Stimulated activated CD4-positive, alpha-beta T cell treated with anti-CD3 and anti-CD28 coated beads, Interleukin-15, amount 100 ng/mL, for 48 hours (primary cell): Measurements from ENCODE around the gene TEC.
"Not testable (repeated sequence)": the region's sequence is repeated elsewhere in the genome, so short reads cannot be mapped to it uniquely, and the experiment has no call there.

Experiments
- DNase-seq, 2 donors: peaks; one replicate each; pipeline ENCODE4 v3.0.0-alpha.2; 2020; ENCODE audit warnings: low read depth in 2 of 2

The TEC gene

DNA sequence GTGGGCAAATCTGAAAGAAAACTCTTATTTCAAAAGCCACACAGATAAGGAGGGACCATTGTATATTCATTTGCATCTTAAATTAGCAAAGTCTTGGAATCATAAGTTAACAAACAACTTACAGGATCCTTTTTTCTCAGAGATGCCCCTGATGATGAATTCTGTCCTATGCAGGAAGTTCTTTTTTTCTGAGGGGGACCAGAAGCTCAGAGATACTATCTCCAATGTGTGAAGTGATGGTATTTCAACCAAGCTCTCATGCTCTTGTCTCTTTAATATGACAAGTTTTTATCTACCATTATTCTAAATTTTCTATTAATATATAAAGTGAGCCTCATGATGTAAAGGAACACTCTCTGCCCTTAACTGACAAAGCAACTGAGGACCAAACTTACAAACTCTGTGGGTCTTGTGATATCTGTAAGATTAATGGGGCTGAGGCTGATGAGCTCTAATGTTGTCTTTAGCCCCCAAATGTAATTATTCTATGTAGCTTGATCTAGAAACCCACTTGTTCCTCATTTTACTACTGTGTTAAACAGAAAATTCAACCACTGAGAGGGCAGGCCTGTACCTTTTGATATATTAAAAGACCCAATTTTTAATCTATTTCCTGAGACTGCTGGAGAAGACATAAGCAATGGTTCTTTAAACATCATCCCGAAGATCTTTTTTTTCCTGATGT lies 27.0 kb downstream of the TEC start:
- no peak for DNase-seq

DNA sequence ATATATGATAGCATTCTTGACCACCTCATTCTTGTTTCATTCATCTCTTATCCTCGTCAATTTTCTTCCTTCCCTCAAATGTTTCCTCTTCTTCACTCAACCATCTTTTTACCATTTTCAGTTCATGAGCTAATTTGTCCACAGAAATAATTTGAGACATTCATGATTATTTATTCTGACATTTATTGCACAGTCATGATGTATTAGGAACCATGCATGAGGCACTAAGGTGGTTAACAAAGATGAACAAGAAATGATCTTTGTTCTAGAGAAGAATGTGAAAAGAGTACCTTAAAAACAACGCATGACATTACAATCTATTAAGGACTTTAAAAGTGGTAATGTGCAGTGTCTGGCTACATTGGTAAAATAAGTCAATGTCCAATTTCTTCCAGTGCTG lies 27.9 kb downstream of the TEC start:
- no peak for DNase-seq

DNA sequence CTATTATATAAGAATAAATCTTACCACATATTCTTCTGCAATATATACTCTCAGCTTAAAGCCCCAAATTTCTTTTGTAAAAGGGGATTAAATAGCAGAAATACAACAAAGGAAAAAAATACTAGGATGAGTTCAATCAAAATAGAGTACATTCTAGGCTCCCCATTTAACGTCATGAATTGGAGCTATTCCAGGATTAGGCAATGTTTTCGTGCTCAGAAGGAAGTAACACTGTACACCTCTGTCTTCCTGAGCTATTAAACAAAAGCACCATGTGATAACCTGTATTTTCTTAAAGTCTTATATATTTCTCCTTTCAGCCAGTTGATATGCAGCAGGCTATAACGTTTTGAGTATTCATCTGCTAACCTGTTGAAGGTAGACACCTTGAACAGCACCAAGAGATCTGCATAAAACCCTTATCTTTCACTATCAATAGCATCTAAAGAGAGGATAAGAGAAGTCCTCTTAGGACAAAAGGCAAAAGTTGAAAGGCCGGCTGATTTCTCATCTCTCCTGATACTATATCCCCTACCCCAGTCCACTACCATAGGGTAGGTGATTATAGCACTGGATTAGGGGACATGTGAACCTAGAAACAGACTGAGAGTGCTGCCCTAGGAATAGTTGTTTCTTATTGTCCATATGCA lies 31.5 kb downstream of the TEC start:
- DNase-seq, result no peak

DNA sequence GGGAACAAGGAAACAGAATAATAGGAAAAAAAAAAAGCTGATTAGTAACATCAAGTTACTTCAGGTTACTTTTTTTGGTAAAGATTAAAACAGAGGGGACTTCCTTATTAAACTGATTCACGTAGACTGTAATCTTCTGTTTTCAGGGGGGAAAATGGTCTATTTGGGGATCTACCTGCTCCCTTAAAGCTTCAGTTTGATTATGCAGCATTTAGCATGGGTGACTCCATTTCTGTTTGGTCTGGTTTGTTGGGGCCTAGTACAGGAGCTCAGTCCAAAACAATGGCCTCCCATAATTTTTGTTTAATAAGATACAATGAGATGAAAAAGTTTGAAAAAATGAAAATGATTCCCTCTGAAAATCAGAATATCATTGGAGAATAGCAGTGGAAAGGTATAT lies 34.6 kb downstream of the TEC start:
- DNase-seq, result no peak

DNA sequence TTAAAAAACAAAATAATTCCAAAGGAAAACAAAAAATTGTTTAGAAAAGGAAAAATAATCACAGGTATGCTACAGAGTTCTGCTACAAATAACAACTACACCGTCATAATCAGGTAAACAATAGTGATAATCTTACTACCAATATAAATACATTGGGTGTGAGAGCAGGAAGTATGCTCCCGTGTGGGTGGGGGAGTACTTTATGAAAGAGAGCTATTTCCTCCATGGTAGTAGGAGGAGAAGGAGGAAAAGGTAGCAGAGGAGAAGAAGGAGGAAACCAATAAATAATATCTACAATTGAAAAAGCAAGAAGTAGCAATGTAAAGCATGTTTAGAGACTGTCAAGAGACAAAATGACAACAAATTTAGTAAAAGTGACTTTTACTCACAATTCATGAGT lies 35.1 kb downstream of the TEC start:
- no peak for DNase-seq

DNA sequence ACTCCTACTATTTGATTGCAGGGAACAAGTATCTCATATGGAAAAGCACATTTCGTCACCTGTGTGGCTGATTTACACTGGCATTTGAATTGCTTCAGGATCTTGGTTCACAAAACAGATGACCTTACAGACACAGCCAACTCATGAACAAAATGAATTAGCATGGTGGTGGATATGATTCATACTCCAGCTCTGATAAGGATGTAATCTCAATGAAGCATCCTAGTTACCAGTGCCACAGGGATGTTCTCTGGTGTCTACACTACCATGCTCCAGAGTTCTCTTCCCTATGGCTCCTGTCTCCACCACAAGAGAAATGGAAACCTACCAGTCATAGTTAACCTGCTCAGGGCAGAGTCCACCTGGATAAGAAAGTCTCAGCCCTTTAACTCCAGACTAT lies 40.7 kb downstream of the TEC start:
- no peak for DNase-seq

DNA sequence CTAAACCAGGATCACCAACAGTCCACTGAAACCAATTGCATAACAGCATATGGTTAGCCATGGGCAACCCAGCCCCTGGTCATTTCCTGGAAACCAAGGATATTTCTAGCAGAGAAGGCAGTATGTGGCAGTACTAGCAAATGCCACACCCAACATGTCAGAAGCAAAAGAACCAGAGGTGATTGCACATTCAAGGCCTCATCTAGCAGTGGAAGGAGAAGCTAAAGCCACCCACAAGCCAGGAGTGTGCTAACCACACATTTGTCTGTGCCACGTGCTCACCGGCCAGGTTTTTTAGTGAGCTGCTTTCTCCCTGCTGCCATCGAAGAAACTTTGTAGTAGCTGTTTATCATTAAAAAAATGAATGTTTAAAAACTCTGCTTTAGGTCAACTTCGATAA lies 42.0 kb downstream of the TEC start:
- DNase-seq, result no peak

DNA sequence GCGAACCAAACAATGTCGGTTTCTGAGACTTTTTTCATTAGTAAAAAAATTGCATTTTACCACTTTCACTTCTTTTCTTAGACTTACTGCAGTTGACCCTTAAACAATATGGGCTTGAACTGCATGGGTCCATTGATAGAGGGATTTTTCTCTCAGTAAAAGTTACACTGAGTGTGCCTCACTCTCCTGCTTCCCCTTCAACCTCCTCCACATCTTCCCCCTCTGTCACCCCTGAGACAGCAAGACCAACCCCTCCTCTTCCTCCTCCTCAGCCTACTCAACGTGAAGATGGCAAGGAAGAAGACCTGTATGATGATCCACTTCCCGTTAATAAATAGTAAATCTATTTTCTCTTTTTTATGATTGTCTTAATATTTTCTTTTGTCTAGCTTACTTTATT lies 43.4 kb downstream of the TEC start:
- DNase-seq, result no peak

DNA sequence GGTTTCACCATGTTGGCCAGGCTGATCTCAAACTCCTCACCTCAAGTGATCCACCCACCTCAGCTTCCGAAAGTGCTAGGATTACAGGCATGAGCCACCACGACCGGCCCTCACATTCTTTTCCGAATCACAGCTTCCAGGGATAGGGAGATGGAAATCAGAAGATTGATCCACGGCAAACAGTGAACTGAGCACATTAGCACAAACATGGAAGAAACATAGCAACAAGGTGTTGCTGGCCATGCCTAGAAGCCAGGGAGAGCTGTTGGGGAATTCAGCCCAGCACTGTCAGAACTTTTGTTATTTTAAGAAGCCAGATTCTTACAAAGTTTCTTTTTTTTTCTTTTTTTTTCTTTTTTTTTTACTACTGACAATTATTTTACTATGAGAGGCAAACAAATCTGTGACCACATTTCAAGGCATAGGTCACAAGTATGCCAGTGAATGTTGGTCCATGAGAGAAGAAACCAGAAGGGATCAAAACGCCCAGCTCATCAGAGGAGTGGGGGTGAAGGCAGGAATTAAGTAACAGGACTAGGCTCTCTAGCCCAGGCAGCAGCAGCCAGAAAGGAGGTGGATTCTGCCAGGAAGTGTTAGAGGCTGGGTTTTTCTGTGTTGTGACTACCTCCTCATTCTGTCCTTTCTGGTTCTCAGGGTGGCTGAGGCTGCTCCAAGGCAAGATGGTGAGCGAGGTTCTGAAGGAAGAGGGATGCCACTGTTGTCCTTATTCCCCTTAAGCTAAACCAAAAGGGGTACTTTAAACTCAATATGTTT lies 44.1 kb downstream of the TEC start:
- DNase-seq, result no peak

DNA sequence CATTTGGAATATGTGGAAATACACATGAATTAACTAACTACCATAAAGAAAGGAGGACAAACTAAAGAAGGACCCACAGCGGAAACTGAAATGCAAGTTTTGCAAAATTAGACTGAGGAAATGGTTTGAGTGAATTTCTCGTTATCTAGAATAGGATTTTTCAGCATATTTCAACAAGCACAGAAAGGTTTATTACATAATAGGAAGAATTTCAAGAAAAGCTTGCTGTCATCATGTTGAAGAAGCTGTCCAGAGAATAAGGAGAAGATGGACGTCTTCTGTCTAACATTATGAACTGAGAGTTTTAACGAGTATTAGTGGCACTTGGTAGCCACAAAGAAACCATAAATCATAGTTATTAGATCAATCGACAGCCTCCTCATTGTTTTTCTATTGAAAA lies 45.0 kb downstream of the TEC start:
- DNase-seq, result no peak

DNA sequence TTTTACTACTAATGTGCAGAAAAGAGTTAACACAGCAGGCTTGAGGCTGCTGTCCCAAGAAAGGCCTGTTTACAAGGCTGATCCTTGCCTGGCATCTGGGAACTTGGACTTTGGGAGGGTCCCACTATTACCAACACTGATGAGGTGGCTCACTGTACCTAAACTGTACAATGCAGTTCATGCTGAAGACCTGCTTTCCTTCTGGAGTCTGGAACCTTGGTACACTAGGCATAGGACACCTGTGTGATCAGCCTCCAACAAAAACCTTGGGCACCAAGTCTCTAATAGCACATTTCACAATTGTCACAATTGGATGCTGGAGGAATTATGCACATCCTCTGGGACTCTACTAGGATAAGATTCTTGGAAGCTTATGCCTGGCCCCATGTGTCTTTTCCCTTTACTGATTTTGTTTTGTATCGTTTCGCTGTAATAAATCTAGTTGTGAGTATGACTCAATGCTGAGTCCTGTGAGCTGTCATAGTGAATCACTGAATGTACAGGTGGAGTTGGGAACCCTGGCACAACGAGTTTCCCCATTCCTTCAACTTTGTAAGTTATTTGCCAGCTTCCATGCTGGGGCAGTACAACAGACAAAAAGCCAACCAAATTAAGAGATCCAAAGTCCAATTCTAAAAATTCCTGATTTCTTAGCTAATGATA lies 45.9 kb downstream of the TEC start:
- no peak for DNase-seq

DNA sequence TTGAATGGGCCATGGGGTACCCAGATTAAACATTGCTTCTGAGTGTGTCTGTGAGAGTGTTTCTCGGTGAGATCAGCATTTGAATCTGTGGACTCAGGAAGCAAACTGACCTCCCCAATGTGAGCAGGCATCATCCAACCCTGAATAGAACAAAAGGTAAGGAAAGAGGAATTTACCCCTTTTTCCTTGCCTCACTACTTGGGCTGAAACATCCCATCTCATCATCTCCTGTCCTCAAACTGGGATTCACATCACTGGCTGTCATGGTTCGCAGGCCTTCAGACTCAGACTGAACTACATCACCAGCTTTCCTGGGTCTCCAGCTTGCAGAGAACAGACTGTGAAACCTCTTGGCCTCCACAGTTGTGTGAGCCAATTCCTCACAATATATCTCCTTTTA lies 47.1 kb downstream of the TEC start:
- DNase-seq, result no peak

DNA sequence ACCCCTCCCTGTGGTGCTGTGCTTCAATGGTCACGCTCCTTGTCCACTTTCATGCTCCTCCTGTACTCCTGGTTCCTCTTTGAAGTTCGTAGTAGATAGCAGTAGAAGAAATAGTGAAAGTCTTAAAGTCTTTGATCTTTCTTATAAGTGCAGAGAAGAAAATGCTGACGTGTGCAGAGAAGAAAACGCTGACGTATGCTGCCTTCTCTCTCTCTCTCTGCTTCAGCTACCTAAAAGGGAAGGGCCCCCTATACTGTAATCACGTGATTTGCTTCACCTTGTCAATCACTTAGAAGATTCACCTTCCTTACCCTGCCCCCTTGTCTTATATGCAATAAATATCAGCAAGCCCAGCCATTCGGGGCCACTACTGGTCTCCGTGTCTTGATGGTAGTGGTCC lies 50.2 kb downstream of the TEC start:
- not testable (repeated sequence) for DNase-seq

DNA sequence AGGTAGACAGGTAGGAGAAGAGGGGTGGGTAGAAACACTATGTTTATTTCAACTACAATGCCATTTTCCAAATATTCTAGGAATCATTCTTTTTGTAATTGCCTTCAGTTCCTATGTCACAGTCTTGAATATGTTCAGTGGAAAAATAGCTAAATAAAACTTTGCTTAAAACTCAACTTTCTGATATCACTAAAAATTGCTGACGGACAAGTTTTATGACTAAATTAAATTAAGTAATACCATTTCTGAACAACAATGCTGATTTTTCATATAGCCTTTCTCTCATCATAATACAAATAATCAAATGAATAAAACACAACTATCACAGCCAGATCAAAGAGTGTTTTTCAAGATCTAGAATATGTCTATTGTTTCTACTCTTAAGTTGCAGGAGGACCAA lies 53.1 kb downstream of the TEC start:
- no peak for DNase-seq

DNA sequence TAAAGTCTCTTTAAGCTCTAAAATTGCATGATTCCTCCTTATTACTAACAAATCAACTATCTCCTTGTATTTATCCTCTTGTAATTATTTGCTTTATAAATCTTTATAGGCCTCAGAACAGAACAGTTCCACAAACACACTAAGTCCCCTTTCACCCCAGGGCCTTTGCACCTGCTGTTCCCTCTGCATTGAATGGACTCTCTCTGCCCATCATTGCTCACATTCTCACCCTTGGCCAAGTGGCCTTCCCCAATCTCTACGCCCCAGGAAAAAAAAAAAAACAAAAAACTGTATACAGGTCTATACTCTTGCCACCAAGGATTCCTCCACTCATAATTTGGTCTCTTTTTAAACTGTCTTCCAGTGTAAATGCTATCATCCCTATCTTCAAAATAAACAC lies 53.7 kb downstream of the TEC start:
- no peak for DNase-seq

DNA sequence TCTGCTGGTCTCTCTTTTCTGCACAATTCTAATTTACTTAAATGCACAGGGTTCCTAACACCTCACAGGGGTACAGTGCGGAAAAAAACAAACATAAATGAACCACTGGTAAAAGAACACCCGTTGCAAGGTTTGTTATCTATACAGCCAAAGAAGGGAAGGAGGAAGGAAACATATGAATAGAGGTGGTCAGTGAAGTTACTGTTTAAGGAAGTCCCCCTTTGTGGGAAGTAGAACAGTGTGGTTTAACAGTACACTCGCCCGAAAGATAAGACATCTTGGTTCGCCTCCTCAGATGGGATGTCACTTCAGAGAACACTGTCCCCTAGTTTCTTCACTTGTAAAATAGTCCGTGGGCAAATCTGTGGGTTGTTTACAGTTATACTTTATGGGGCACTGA lies 57.5 kb downstream of the TEC start:
- no peak for DNase-seq

DNA sequence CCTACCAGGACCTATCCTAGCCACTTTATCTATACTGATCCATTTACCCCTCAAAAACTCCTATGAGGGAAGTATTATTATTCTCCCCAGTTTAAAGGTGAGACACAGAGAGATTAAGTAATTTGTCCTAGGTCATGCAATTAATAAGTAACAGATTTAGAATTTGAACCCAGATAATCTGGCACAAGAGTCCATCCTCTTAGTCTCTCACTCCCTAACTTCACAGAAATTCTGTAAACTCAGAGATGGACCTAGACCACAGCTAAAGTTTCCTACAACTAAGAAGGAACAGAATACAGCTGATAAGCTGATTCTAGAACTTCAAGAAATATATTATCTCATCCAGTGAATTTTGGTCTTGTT lies 58.7 kb downstream of the TEC start:
- DNase-seq, result no peak

DNA sequence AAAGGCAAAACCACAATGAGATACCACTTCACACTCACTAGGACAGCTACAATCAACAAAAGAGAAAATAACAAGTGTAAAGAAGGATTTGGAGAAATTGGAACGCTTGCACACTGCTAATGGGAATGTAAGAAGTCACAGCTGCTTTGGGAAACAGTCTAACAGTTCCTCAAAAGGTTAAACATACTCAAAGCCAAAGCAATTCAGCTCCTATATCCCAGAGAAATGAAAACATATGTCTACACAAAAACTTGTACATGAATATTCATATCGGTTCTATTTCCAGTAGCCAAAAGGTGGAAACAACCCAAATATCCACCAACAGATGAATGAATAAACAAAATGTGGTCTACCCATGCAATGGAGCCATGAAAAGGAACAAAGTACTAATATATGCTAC lies 64.0 kb downstream of the TEC start:
- DNase-seq, result no peak

DNA sequence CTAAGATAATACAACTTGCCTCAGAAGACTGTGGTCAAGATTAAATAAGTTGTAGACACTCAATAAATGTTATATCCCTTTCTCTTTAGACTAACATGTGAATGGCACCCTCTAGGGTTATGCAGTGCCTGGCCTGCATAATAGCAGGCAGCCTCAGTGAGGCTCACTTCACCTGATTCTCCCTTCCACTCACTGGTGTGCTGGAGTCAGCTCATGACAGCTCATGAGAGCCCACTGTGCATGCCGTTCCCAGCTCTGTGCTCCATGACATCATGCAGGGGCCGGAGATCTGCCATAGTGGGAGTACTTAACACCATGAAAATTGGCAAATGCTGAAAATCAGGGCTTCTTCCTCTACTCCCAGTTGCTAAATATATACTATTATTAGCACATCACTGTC lies 64.5 kb downstream of the TEC start:
- DNase-seq, result no peak

DNA sequence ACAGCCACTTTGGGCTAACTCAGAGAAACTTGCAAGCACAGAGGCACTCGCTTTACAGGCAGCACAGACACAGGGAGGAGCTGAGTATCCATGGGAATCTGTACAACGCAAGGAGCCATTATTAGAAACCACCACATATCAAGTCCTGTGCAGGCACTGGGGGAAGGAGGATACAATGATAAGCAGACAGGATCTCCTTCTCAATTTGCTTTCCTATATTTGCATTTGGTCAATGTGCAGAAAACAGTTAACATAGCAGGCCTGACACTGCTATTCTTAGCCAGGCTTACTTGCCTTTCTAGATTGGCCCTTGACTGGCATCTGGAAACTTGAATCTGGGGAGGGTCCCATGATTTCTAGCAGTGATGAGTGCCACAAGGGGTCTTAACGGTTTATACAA lies 65.8 kb downstream of the TEC start:
- no peak for DNase-seq

DNA sequence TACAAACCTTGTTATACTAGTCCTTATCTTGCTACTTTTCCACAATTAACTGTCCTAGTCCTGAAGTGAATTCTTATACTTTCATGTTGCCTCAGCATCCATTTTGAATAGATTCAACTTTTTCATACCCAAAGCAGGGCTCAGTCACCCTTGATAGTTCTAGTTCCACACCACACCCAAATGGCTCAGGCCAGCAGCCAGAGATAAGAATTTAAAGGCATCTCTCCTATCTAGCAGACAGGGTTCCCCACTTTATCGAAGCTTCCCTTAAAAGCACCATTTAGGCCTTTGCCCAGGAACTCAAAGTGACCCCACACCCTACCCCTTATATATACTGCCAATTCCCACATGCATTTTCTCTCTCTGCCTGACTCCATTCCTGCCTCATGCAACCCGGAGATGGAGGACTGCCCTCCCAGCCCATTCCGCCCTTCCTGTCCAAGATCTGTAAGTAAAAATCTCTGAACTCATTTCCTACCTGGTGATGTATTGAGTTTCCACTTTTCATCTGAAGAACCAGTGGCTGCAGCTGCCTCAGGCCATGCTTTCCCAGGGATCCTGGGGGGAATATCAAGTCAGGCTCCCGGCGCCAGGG lies 71.9 kb downstream of the TEC start:
- no peak for DNase-seq

DNA sequence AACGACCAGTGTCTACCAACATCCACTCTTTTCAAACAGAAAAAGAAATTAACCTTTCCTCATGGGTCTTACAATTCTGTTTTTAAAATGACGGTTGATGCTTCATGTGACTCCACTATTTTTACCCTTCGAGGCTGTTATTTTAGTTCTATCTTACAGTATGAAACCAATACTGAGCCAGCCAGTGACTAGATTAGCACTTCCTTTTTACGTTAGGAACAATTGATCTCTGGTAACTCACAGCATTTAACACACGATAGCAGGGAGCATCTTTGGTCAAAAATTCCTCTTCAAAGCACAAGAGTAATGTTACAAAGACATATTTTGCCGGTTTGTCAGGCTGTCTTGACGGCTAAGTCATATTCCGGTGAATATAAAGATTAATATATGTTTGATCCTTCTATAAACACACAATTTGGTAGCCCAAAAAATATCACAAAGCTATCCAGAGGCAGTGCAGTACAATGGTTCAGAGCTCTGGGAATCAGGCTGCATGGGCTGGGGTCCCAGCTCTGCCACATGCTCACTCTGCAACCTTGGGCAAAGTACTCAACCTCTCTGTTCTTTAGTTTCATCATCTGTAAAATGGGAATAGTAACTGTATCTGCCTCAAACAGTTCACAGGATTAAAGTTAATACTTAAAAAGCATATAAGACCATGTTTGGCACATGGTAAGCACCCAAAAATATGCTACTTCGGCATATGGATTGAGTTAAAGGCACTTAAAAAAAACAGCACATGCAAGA lies 72.7 kb downstream of the TEC start:
- DNase-seq, result no peak
